ENCODE measurements around the gene PRSS16.
"Not testable (repeated sequence)": the region's sequence is repeated elsewhere in the genome, so short reads cannot be mapped to it uniquely, and the experiment has no call there.

PRSS16 gene

GRCh38 chr6:27247133-27247836, at the start of gene PRSS16:
Gene PRSS16, plus strand, starts transcription at chr6:27247701. Its CDS starts 37 bp downstream, at chr6:27247738.
- no peak for DNase-seq (ENCODE audit: low spot score)

- DNase-seq (ENCODE audit: low spot score): no peak
Observed at GRCh38 chr6:27205375-27206278, 41.9 kb upstream of the PRSS16 start.

GRCh38 chr6:27206806-27207205, 40.7 kb upstream of the PRSS16 start:
- no peak for DNase-seq (ENCODE audit: low spot score)

- no peak for DNase-seq (ENCODE audit: low spot score)
Observed at GRCh38 chr6:27208042-27208441, 39.5 kb upstream of the PRSS16 start.

GRCh38 chr6:27209196-27209595, 38.3 kb upstream of the PRSS16 start:
- DNase-seq (ENCODE audit: low spot score): no peak

- DNase-seq (ENCODE audit: low spot score): no peak
Observed at GRCh38 chr6:27209659-27210269, 37.7 kb upstream of the PRSS16 start.

GRCh38 chr6:27213091-27213517, 34.4 kb upstream of the PRSS16 start:
- not testable (repeated sequence) for DNase-seq (ENCODE audit: low spot score)

GRCh38 chr6:27213544-27214125, 33.9 kb upstream of the PRSS16 start:
- no peak for DNase-seq (ENCODE audit: low spot score)

GRCh38 chr6:27214126-27214601, 33.3 kb upstream of the PRSS16 start:
- DNase-seq (ENCODE audit: low spot score): no peak

- no peak for DNase-seq (ENCODE audit: low spot score)
Observed at GRCh38 chr6:27216874-27217273, 30.6 kb upstream of the PRSS16 start.

- not testable (repeated sequence) for DNase-seq (ENCODE audit: low spot score)
Observed at GRCh38 chr6:27222971-27223370, 24.5 kb upstream of the PRSS16 start.

GRCh38 chr6:27224729-27225128, 22.8 kb upstream of the PRSS16 start:
- DNase-seq (ENCODE audit: low spot score): no peak

GRCh38 chr6:27228963-27229477, 18.5 kb upstream of the PRSS16 start:
- no peak for DNase-seq (ENCODE audit: low spot score)

- no peak for DNase-seq (ENCODE audit: low spot score)
Observed at GRCh38 chr6:27230758-27231111, 16.8 kb upstream of the PRSS16 start.

GRCh38 chr6:27234576-27234975, 12.9 kb upstream of the PRSS16 start:
- DNase-seq (ENCODE audit: low spot score): no peak

GRCh38 chr6:27237089-27237803, 10.3 kb upstream of the PRSS16 start:
- DNase-seq (ENCODE audit: low spot score): no peak

- DNase-seq (ENCODE audit: low spot score): no peak
Observed at GRCh38 chr6:27238010-27238983, 9.2 kb upstream of the PRSS16 start.

- no peak for DNase-seq (ENCODE audit: low spot score)
Observed at GRCh38 chr6:27239258-27239657, 8.2 kb upstream of the PRSS16 start.

GRCh38 chr6:27241443-27241842, 6.1 kb upstream of the PRSS16 start:
- DNase-seq (ENCODE audit: low spot score): no peak

GRCh38 chr6:27242589-27243265, 4.8 kb upstream of the PRSS16 start:
- no peak for DNase-seq (ENCODE audit: low spot score)

All from HuH-7 (cell line).